Astrocyte (in vitro differentiated cells and primary cell): Measurements from ENCODE around the gene INSYN2A.

Experiments used
- CTCF ChIP-seq: IDR thresholded peaks from 2 replicates; pipeline ENCODE4 v1.5.1; 2011; ENCODE audit warnings: low read depth, mild to moderate bottlenecking, inconsistent platforms, low read length, moderate library complexity; ENCODE audit not compliant: insufficient read depth
- EZH2 ChIP-seq: IDR thresholded peaks from 2 replicates; pipeline ENCODE4 v1.6.1; 2012; ENCODE audit warnings: mild to moderate bottlenecking, low read length, inconsistent platforms; ENCODE audit not compliant: insufficient read depth

- TF ChIP-seq CTCF (no peak), EZH2 (no peak)
These were observed 48.1 kb downstream of the INSYN2A start for GRCh38 chr10:127148066-127148932.
